ENCODE data around the gene SLC8A3. TPM values are rescaled to one million over a fixed set of nuclear protein-coding genes. Genes with fewer than 3 reads are reported as not detected.
A peak's percentile ranks its signal among the peaks of the same experiment; 100 is the strongest.

The SLC8A3 gene
- total and polyA plus RNA-seq, 2 donors (not counting 3 experiments of a cell fraction or from before 2014, with no cell fraction given), result not detected

DNA sequence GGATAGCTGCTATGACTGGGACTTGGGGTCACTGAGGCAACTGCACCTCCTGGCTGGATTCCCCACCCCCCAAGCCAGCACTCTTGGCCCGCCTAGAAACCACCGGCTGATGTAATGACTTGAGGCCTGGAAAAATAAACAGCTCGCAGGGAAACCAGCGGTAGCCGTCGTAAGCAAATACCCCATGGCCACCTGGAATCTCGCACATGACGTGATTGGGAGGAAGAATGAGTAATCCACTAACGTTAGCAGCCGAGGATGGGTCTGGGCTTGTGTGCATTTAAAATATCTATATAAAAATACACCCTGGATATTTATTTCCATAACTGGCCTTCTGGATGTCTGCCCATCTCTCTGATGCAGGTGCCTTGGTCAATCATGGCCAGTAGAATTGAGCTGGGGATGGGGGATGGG, 189.5 kb downstream of the SLC8A3 start:
- no peaks in the 10 kb centered on the region for H4K20me1 ChIP-seq (replicated peaks; ENCODE audit: control insufficient read depth, extremely low read depth, insufficient read depth, low read length)
- H3K79me2 ChIP-seq (ENCODE audit: control insufficient read depth, insufficient read depth, low read length), result no peaks in the 10 kb centered on the region
- no peaks in the 10 kb centered on the region for H3K36me3 ChIP-seq (ENCODE audit: control insufficient read depth in 2 of 2, extremely low read depth in 1 of 2, insufficient read depth in 2 of 2, low read length in 2 of 2)
- no peak overlapping the region for H3K9ac ChIP-seq (replicated peaks; ENCODE audit: extremely low read depth, insufficient read depth, low read length)
- intact Hi-C loops (cut with micrococcal nuclease), result loop anchor here (1.0 kb wide), 1 partner anchor 98 kb away; no protein-coding TSS in a partner anchor
- no peaks in the 10 kb centered on the region for H3K27me3 ChIP-seq (ENCODE audit: control insufficient read depth in 2 of 2, insufficient read depth in 2 of 2, low read length in 2 of 2)
- no peak for FAIRE-seq
- H3K4me3 ChIP-seq (replicated peaks in 1 of 3; ENCODE audit: insufficient read depth in 1 of 3, low read depth in 1 of 3, low read length in 3 of 3), result no peak overlapping the region
- dilution Hi-C loops (cut with MboI; ENCODE audit: extremely low pct_ligation_motif_present, low sequenced_read_pairs), result no loop called here
- BruUV-seq (replicated peaks), result no TSS peak
- DNase-seq (ENCODE audit: low read depth, low spot score), result peak; percentile 77
- no peak overlapping the region for H3K4me2 ChIP-seq (ENCODE audit: insufficient read depth, low read length)
- no peak overlapping the region for H3K27ac ChIP-seq (ENCODE audit: insufficient read depth, low read depth, low read length)
- CTCF ChIA-PET, result interaction anchor here (1.5 to 2.0 kb wide), 3 partner anchors 9 to 180 kb away, joined by 3 to 7 read pairs (median 5); no protein-coding TSS in a partner anchor
- TF ChIP-seq JUN (IDR thresholded peaks at IDR 0.05; ENCODE audit: borderline replicate concordance, insufficient read depth, insufficient read length, low read depth) (peak; percentile 35), POLR2AphosphoS5 (IDR thresholded peaks at IDR 0.05; ENCODE audit: insufficient read depth, low read depth, low read length) (no peak)
- H2AFZ ChIP-seq (ENCODE audit: low read depth, low read length), result no peak overlapping the region
- H3K4me1 ChIP-seq (ENCODE audit: control insufficient read depth, extremely low read depth, insufficient read depth, low read length), result peaks cover 3% of the 10 kb centered on the region
- POLR2A ChIA-PET, result no interaction called here
- no peaks in the 10 kb centered on the region for H3K9me3 ChIP-seq (replicated peaks; ENCODE audit: control insufficient read depth, insufficient read depth, low read length)
- no peaks in the 10 kb centered on the region for H3K9me1 ChIP-seq (replicated peaks; ENCODE audit: control insufficient read depth, extremely low read depth, insufficient read depth, low read length)

DNA sequence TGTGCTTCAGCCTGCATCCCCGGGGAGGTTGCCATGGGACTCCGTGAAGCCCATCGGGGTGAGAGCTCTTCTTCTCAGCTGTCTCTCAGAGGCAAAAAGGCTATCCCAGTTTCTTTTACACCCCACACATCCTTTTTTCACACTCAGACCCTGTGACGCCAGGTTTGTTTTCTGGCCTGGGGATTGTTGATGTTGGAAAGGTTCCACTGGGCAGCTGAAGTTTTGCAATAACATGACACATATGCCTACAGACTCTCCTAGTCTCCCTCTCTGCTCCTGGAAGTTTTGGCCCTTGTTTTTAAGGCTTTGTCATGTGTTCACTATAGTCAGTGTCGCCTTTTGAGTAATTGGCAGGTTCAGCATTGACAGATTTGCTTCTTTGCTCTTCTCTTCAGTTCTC, 190.9 kb downstream of the SLC8A3 start:
- dilution Hi-C loops (cut with MboI; ENCODE audit: extremely low pct_ligation_motif_present, low sequenced_read_pairs) (no loop called here), intact Hi-C loops (cut with micrococcal nuclease) (no loop called here)
- H3K9me1 ChIP-seq (replicated peaks; ENCODE audit: control insufficient read depth, extremely low read depth, insufficient read depth, low read length), result no peaks in the 10 kb centered on the region
- no peak overlapping the region for H3K4me2 ChIP-seq (ENCODE audit: insufficient read depth, low read length)
- POLR2A ChIA-PET, result no interaction called here
- CTCF ChIA-PET, result interaction anchor here (1.5 kb wide), 1 partner anchor 16 kb away, joined by 3 read pairs; no protein-coding TSS in a partner anchor
- no peaks in the 10 kb centered on the region for H4K20me1 ChIP-seq (replicated peaks; ENCODE audit: control insufficient read depth, extremely low read depth, insufficient read depth, low read length)
- no peak overlapping the region for H2AFZ ChIP-seq (ENCODE audit: low read depth, low read length)
- peaks cover 2 to 3% of the 10 kb centered on the region in 2 experiments for H3K27me3 ChIP-seq (ENCODE audit: control insufficient read depth in 2 of 2, insufficient read depth in 2 of 2, low read length in 2 of 2)
- DNase-seq (ENCODE audit: low read depth, low spot score) (peak; percentile 83), FAIRE-seq (no peak)
- peaks cover 3% of the 10 kb centered on the region for H3K4me1 ChIP-seq (ENCODE audit: control insufficient read depth, extremely low read depth, insufficient read depth, low read length)
- H3K79me2 ChIP-seq (ENCODE audit: control insufficient read depth, insufficient read depth, low read length), result no peaks in the 10 kb centered on the region
- H3K4me3 ChIP-seq (replicated peaks in 1 of 3; ENCODE audit: insufficient read depth in 1 of 3, low read depth in 1 of 3, low read length in 3 of 3), result no peak overlapping the region
- no TSS peak for BruUV-seq (replicated peaks)
- H3K36me3 ChIP-seq (ENCODE audit: control insufficient read depth in 2 of 2, extremely low read depth in 1 of 2, insufficient read depth in 2 of 2, low read length in 2 of 2), result no peaks in the 10 kb centered on the region
- H3K9ac ChIP-seq (replicated peaks; ENCODE audit: extremely low read depth, insufficient read depth, low read length), result no peak overlapping the region
- H3K9me3 ChIP-seq (replicated peaks; ENCODE audit: control insufficient read depth, insufficient read depth, low read length), result no peaks in the 10 kb centered on the region
- H3K27ac ChIP-seq (ENCODE audit: insufficient read depth, low read depth, low read length), result no peak overlapping the region
- TF ChIP-seq POLR2A (IDR thresholded peaks at IDR 0.05; ENCODE audit: low read depth, low read length) (no peak), FOS (IDR thresholded peaks at IDR 0.05; ENCODE audit: borderline replicate concordance, insufficient read depth, low read length) (no peak), GATA2 (IDR thresholded peaks at IDR 0.05; ENCODE audit: insufficient read depth, insufficient read length, low read depth, low read length) (no peak), JUN (IDR thresholded peaks at IDR 0.05; ENCODE audit: borderline replicate concordance, insufficient read depth, insufficient read length, low read depth) (no peak), POLR2AphosphoS5 (IDR thresholded peaks at IDR 0.05; ENCODE audit: insufficient read depth, low read depth, low read length) (no peak), EZH2 (IDR thresholded peaks at IDR 0.05; ENCODE audit: borderline replicate concordance, low read depth, low read length, severe bottlenecking) (no peak), MYC (IDR thresholded peaks at IDR 0.05; ENCODE audit: low read depth, low read length) (no peak)
- TF ChIP-seq, protein P1, sequence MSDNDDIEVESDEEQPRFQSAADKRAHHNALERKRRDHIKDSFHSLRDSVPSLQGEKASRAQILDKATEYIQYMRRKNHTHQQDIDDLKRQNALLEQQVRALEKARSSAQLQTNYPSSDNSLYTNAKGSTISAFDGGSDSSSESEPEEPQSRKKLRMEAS (IDR thresholded peaks at IDR 0.05; ENCODE audit: insufficient read depth, insufficient read length), result no peak
- TF ChIP-seq, protein P2, sequence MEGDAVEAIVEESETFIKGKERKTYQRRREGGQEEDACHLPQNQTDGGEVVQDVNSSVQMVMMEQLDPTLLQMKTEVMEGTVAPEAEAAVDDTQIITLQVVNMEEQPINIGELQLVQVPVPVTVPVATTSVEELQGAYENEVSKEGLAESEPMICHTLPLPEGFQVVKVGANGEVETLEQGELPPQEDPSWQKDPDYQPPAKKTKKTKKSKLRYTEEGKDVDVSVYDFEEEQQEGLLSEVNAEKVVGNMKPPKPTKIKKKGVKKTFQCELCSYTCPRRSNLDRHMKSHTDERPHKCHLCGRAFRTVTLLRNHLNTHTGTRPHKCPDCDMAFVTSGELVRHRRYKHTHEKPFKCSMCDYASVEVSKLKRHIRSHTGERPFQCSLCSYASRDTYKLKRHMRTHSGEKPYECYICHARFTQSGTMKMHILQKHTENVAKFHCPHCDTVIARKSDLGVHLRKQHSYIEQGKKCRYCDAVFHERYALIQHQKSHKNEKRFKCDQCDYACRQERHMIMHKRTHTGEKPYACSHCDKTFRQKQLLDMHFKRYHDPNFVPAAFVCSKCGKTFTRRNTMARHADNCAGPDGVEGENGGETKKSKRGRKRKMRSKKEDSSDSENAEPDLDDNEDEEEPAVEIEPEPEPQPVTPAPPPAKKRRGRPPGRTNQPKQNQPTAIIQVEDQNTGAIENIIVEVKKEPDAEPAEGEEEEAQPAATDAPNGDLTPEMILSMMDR (IDR thresholded peaks at IDR 0.05; ENCODE audit: extremely low read depth in 1 of 2, insufficient read depth in 1 of 2, low read depth in 1 of 2, low read length in 2 of 2), result no peak

Measured in endothelial cell of umbilical vein (primary cell).